ENCODE measurements around the gene LRRC41.
"Not testable (repeated sequence)": the region's sequence is repeated elsewhere in the genome, so short reads cannot be mapped to it uniquely, and the experiment has no call there.

The LRRC41 gene

GRCh38 chr1:46284597-46285564 lies 18.5 kb downstream of the LRRC41 start:
- no peak for DNase-seq

GRCh38 chr1:46284058-46284457 lies 19.4 kb downstream of the LRRC41 start:
- no peak for DNase-seq

- DNase-seq: no peak
Observed at GRCh38 chr1:46281021-46281420, 22.4 kb downstream of the LRRC41 start.

DNA sequence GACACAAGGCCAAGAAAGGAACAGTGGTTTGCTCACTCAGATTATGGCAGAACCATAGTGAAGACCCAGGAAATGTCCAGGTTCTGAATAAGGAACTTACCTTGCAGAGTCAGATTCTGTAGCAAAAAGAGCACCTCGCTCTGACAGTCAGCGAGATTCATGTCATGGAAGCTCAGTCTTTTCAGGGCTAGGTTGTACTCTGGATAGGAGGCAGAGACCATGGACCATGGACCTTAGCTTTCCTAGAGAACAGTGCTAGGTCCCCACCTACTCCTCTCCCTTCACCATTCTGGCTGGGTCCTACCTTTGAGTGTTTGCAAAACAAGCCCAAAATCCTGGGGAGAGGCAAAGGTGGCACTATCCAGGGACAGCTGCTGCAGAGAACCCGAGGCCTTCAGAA lies 23.3 kb downstream of the LRRC41 start:
- no peak for DNase-seq

- no peak for DNase-seq
Observed at GRCh38 chr1:46278807-46279206, 24.6 kb downstream of the LRRC41 start.

- no peak for DNase-seq
Observed at GRCh38 chr1:46277658-46278373, 25.6 kb downstream of the LRRC41 start.

- no peak for DNase-seq
Observed at GRCh38 chr1:46275030-46275337, 28.4 kb downstream of the LRRC41 start.

DNA sequence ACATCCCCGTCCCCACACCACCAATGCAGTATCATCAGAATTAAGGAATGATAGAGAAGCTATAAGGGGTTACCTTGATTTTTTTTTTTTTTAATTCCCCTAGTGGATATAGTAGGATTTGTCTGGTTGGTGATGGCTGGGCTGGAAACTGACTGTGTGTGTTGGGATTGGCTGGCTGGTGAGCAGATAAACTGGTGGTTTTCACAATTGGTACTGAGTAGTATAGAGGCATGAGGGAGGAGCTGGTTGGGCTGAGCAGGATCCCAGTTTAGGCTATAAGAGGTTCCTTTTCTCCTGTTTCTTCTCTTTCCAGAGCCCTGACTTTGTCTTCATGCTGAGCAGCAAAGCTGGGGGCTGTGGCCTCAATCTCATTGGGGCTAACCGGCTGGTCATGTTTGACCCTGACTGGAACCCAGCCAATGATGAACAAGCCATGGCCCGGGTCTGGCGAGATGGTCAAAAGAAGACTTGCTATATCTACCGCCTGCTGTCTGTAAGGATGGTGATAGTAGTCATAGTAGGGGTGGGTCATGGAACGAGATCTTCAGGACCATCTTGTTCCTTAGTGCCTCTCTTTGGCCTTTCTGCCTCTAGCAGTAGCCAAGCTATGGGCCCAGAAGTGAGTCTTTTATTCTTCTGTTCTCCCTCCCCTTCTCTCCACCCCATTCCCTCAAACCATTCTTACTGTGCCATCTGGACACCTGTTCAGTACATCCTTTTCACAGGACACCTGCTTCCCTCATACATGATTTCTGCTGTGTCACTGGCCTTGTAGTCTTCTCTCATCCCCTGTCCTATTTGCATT lies 29.0 kb downstream of the LRRC41 start:
- no peak for DNase-seq

- DNase-seq: no peak
Observed at GRCh38 chr1:46268578-46268977, 34.8 kb downstream of the LRRC41 start.

- DNase-seq: no peak
Observed at GRCh38 chr1:46263146-46263545, 40.3 kb downstream of the LRRC41 start.

GRCh38 chr1:46262508-46262907 lies 40.9 kb downstream of the LRRC41 start:
- DNase-seq: no peak

DNA sequence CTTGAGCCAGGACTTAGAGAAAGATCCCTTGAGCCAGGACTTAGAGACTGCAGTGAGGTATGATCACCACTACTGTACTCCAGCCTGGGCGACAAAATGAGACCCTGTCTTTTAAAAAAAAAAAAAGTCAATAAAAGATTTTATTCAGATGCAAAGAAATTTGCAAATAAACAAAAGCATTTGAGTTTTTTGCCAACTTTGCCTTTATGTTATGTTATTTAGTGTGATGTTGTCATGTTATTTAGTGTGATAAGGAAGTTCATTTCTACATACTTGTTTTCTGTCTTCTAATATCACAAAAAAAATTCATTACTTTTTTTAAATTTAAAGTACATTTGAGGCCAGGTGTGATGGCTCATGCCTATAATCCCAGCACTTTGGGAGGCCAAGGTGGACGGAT lies 46.9 kb downstream of the LRRC41 start:
- no peak for DNase-seq

DNA sequence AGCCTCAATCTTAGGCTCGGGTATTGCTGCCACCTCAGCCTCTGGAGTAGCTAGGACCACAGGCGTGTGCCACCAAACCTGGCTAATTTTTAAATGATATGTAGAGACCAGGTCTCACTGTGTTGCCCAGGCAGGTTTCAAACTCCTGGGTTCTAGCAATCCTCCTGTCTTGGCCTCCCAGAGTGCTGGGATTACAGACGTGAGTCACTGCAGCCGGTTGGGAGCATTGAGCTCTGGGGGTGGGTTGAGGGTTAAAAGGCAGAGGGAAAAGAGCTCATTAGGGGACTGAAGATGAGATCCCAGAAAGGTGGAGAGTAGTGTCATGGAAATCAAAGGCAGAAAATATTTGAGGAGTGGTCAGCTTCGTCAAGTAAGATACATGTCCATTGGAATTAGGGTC lies 48.7 kb downstream of the LRRC41 start:
- no peak for DNase-seq

GRCh38 chr1:46248122-46248920 lies 55.1 kb downstream of the LRRC41 start:
- DNase-seq: peak; percentile 27

GRCh38 chr1:46247436-46248121 lies 55.8 kb downstream of the LRRC41 start, which contains the start of gene RAD54L:
Gene RAD54L, plus strand, starts transcription at chr1:46247763. Its CDS starts 643 bp downstream, at chr1:46248406.
- DNase-seq: peak; percentile 98

DNA sequence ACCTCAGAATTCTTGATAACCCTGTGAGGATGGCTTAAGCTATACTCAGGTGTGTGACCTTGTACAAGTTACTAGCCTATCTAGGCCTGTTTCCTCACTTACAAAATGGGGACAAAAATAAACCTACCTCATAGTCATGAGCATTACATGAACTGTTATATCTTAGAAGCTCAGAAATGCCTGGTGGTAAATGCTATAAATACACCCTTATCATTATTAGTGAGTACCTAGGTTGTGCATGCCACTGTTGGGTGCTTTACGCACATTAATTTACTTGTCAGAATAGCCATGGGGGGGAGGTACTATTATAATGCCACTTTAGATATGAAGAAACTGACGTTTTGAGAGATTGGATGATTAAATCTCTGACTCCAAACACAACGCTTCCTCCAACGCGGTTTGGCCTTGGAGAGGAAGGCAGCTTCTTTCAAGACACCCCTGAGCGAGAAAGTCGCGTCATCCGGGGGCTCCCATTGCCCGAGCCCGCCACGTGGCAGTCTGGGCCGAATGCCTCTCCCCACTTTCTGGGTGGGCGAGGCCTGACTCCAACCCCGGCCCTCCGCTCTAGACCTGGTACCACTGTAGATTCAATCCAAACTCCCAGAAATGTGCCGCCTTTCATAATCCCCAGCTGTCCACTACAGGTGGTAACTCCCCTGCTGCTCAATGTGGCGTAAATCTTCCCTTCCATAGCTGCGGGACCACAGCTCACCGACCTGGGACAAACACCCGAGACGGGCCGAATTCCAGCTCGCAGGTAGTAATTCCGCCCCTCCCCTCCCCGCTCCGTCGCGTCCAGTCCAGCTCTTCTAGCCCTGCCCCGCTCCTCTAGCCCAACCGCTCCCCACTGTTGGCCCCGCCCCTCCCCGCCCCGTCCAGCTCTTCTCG lies 56.6 kb downstream of the LRRC41 start:
- DNase-seq: peak; percentile 53

DNA sequence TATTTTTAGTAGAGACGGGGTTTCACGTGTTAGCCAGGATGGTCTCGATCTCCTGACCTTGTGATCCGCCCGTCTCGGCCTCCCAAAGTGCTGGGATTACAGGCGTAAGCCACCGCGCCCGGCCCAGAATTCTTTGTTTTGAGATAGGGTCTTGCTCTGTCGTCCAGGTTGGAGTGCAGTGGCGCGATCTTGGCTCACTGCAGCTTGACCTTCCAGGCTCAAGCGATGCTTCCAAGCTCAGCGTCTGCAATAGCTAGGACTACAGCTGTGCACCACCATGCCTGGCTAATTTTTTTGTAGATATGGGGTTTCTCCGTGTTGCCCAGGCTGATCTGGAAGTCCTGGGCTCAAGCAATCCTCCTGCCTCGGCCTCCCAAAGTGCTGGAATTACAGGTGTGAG lies 57.3 kb downstream of the LRRC41 start:
- not testable (repeated sequence) for DNase-seq

GRCh38 chr1:46244656-46245371 lies 58.6 kb downstream of the LRRC41 start:
- DNase-seq: peak; percentile 37

GRCh38 chr1:46243831-46244230 lies 59.6 kb downstream of the LRRC41 start:
- DNase-seq: not testable (repeated sequence)

- DNase-seq: no peak
Observed at GRCh38 chr1:46242918-46243317, 60.5 kb downstream of the LRRC41 start.

All from NCI-H446 treated with DMSO at 0.1 percent for 48 hours (cell line).